ENCODE data around the gene DDX56.
A peak's percentile ranks its signal among the peaks of the same experiment; 100 is the strongest.

Gene DDX56

DNA sequence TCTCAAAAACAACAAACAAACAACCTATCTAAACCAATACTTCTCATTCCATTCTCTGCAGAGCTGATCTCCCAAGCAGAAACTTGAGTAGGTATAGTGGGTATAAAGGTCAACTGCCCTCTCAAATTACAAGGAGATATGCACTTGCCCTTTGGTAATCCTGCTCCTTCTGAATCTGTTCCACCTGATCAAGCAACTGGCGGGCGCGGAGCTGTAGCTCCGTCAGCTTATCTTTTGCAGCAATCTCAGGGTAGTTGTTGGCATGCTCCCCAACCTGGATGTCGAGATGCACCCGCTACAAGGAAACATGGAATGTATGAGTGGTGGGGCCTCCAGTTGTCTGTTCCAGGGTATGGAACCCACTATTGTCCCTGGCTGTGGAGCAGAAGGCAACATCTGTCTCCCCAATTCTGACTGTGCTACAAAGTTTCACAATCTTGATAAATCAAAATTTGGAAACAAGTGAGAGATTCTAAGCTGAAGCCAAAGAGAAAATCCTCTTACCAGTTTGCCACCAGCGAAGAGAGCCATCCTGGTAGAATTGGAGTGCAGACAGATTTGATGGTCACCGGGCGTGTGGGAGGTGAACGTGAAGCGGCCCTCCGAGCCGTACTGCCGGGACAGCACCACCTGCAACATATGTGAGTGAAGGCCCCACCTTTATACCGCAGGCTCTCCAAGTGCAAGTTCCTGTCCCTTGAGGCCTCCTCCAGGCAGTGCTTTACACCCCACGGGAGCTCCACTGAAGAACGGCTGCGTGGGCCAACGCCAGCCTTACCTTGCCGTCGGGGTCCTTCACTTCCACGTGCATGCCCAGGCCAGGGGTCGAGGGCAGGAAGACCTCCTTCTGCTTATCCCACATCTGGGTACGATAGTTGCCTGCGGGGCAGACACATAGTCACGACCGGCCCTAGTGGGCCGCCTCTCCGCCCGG, 7.5 kb upstream of the DDX56 start:
- peaks cover 12% of the 10 kb centered on the region for H3K4me1 ChIP-seq (ENCODE audit: insufficient read depth, low read length, poor library complexity, severe bottlenecking)
- H3F3A ChIP-seq (ENCODE audit: low read depth), result no peaks in the 10 kb centered on the region
- TF ChIP-seq, protein P1, sequence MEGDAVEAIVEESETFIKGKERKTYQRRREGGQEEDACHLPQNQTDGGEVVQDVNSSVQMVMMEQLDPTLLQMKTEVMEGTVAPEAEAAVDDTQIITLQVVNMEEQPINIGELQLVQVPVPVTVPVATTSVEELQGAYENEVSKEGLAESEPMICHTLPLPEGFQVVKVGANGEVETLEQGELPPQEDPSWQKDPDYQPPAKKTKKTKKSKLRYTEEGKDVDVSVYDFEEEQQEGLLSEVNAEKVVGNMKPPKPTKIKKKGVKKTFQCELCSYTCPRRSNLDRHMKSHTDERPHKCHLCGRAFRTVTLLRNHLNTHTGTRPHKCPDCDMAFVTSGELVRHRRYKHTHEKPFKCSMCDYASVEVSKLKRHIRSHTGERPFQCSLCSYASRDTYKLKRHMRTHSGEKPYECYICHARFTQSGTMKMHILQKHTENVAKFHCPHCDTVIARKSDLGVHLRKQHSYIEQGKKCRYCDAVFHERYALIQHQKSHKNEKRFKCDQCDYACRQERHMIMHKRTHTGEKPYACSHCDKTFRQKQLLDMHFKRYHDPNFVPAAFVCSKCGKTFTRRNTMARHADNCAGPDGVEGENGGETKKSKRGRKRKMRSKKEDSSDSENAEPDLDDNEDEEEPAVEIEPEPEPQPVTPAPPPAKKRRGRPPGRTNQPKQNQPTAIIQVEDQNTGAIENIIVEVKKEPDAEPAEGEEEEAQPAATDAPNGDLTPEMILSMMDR (conservative IDR thresholded peaks at IDR 0.05; ENCODE audit: low read length), result no peak
- TF ChIP-seq EZH2phosphoT487 (IDR thresholded peaks at IDR 0.05; ENCODE audit: borderline replicate concordance), result no peak
- H2AFZ ChIP-seq (ENCODE audit: low read length), result peak overlapping the region; percentile 80
- peaks cover 14% of the 10 kb centered on the region; the same call in 1 of the 2 replicates for H3K36me3 ChIP-seq (ENCODE audit: insufficient read depth, low read length)
- H3K9ac ChIP-seq (ENCODE audit: low read depth, low read length, poor library complexity, severe bottlenecking), result peak overlapping the region; percentile 97
- H3K4me2 ChIP-seq (ENCODE audit: low read depth, low read length, poor library complexity, severe bottlenecking), result peak overlapping the region; percentile 93
- peaks cover 31% of the 10 kb centered on the region for H3K79me2 ChIP-seq (ENCODE audit: insufficient read depth, low read length)
- no peaks in the 10 kb centered on the region for H3K9me3 ChIP-seq (ENCODE audit: insufficient read depth, low read depth, low read length)
- H3K4me3 ChIP-seq (ENCODE audit: low read length, poor library complexity, severe bottlenecking), result peak overlapping the region; percentile 95
- H3K9me2 ChIP-seq (replicated peaks; ENCODE audit: low read depth, low read length), result no peaks in the 10 kb centered on the region
- H3K27me3 ChIP-seq (ENCODE audit: insufficient read depth, low read length, poor library complexity, severe bottlenecking), result no peaks in the 10 kb centered on the region
- peaks cover 5% of the 10 kb centered on the region for H4K20me1 ChIP-seq (ENCODE audit: insufficient read depth, low read length, poor library complexity, severe bottlenecking)

DNA sequence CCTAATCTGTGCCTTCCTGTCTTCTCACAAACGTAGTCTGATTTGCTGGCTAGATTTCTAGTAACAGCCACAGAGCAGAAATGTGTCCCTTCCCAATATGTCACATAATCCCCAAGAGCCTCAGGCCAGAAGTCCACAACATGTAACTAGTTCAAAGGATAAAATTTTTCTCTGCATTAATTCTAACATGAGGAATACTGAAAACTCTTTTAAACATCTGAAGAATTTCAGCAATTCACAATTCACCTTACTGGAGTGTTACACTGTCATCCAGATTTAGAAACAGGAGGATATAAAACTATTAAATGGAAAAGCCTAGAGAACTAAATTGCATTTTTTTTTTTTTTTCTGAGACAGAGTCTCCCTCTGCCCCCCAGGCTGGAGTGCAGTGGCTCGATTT, 2.5 kb upstream of the DDX56 start:
- Histone ChIP-seq H3K36me3 (ENCODE audit: insufficient read depth, low read length) (peaks cover 25% of the 10 kb centered on the region; the same call in 1 of the 2 replicates), H3K4me2 (ENCODE audit: low read depth, low read length, poor library complexity, severe bottlenecking) (no peak overlapping the region), H3K27me3 (ENCODE audit: insufficient read depth, low read length, poor library complexity, severe bottlenecking) (no peaks in the 10 kb centered on the region), H3K9ac (ENCODE audit: low read depth, low read length, poor library complexity, severe bottlenecking) (no peak overlapping the region), H3K4me3 (ENCODE audit: low read length, poor library complexity, severe bottlenecking) (no peak overlapping the region), H3K4me1 (ENCODE audit: insufficient read depth, low read length, poor library complexity, severe bottlenecking) (peaks cover 32% of the 10 kb centered on the region), H3K79me2 (ENCODE audit: insufficient read depth, low read length) (peaks cover 63% of the 10 kb centered on the region), H3F3A (ENCODE audit: low read depth) (no peaks in the 10 kb centered on the region), H4K20me1 (ENCODE audit: insufficient read depth, low read length, poor library complexity, severe bottlenecking) (peaks cover 25% of the 10 kb centered on the region), H3K9me2 (replicated peaks; ENCODE audit: low read depth, low read length) (no peaks in the 10 kb centered on the region), H2AFZ (ENCODE audit: low read length) (no peak overlapping the region), H3K9me3 (ENCODE audit: insufficient read depth, low read depth, low read length) (no peaks in the 10 kb centered on the region)
- TF ChIP-seq, protein P1 (conservative IDR thresholded peaks at IDR 0.05; ENCODE audit: low read length), result no peak
- no peak for TF ChIP-seq EZH2phosphoT487 (IDR thresholded peaks at IDR 0.05; ENCODE audit: borderline replicate concordance)

DNA sequence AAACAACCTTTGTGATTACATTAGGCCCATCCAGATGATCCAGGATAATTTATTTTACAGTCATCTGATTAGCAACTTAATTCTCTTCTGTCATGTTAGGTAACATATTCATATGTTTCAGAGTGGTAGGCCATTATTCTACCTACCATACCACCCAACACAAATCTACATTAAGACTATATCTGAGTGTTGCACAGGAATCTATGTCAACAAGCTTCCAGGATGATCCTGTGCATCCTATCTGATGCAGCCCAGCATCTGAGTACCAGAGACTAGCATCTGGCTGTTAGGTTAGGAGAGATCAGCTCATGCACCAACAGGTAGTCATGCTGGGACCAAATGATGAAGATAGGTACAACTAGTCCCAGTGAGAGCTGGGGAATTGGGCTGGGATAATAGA, 1.3 kb upstream of the DDX56 start:
- TF ChIP-seq EZH2phosphoT487 (IDR thresholded peaks at IDR 0.05; ENCODE audit: borderline replicate concordance), result no peak
- TF ChIP-seq, protein P1 (conservative IDR thresholded peaks at IDR 0.05; ENCODE audit: low read length), result no peak
- H3K9ac ChIP-seq (ENCODE audit: low read depth, low read length, poor library complexity, severe bottlenecking), result peak overlapping the region; percentile 6
- H3K4me1 ChIP-seq (ENCODE audit: insufficient read depth, low read length, poor library complexity, severe bottlenecking), result peaks cover 26% of the 10 kb centered on the region
- peak overlapping the region; percentile 91 for H3K4me2 ChIP-seq (ENCODE audit: low read depth, low read length, poor library complexity, severe bottlenecking)
- H2AFZ ChIP-seq (ENCODE audit: low read length), result no peak overlapping the region
- H4K20me1 ChIP-seq (ENCODE audit: insufficient read depth, low read length, poor library complexity, severe bottlenecking), result peaks cover 25% of the 10 kb centered on the region
- H3K27me3 ChIP-seq (ENCODE audit: insufficient read depth, low read length, poor library complexity, severe bottlenecking), result no peaks in the 10 kb centered on the region
- H3K9me3 ChIP-seq (ENCODE audit: insufficient read depth, low read depth, low read length), result no peaks in the 10 kb centered on the region
- peaks cover 35% of the 10 kb centered on the region; the same call in 1 of the 2 replicates for H3K36me3 ChIP-seq (ENCODE audit: insufficient read depth, low read length)
- peaks cover 59% of the 10 kb centered on the region for H3K79me2 ChIP-seq (ENCODE audit: insufficient read depth, low read length)
- H3K9me2 ChIP-seq (replicated peaks; ENCODE audit: low read depth, low read length), result no peaks in the 10 kb centered on the region
- peak overlapping the region; percentile 93 for H3K4me3 ChIP-seq (ENCODE audit: low read length, poor library complexity, severe bottlenecking)
- H3F3A ChIP-seq (ENCODE audit: low read depth), result no peaks in the 10 kb centered on the region
